IMR-90 (cell line): Measurements from ENCODE around the gene IER5L.

Source experiments
- BHLHE40 ChIP-seq: fragments of 150-350 bp; IDR thresholded peaks from 2 replicates; pipeline ENCODE4 v1.6.1; 2016; ENCODE audit warnings: mild to moderate bottlenecking, low read depth, low read length
- CEBPB ChIP-seq: IDR thresholded peaks from 2 replicates; pipeline ENCODE4 v1.6.1; 2012; ENCODE audit warnings: low read depth, low read length, improper control_type of control experiment
- CHD1 ChIP-seq: IDR thresholded peaks from 2 replicates; pipeline ENCODE4 v1.6.1; 2012; ENCODE audit warnings: low read depth, low read length, improper control_type of control experiment
- CTCF ChIP-seq: conservative IDR thresholded peaks from 2 replicates; pipeline ENCODE4 v1.5.1; 2012; ENCODE audit warnings: mild to moderate bottlenecking, low read depth, low read length, improper control_type of control experiment
- MAZ ChIP-seq: IDR thresholded peaks from 2 replicates; pipeline ENCODE4 v1.6.1; 2012; ENCODE audit warnings: low read depth, mild to moderate bottlenecking, low read length, improper control_type of control experiment, moderate library complexity, borderline replicate concordance
- NFE2L2 ChIP-seq: fragments of 150-350 bp; IDR thresholded peaks from 2 replicates; pipeline ENCODE4 v1.6.1; 2016; ENCODE audit warnings: low read depth, mild to moderate bottlenecking, low read length
- POLR2A ChIP-seq: IDR thresholded peaks from 2 replicates; pipeline ENCODE4 v1.6.1; 2012; ENCODE audit warnings: mild to moderate bottlenecking, low read depth, low read length
- RAD21 ChIP-seq: IDR thresholded peaks from 2 replicates; pipeline ENCODE4 v1.6.1; 2012; ENCODE audit warnings: low read length, improper control_type of control experiment
- SMC3 ChIP-seq: fragments of 150-350 bp; IDR thresholded peaks from 2 replicates; pipeline ENCODE4 v1.6.1; 2016; ENCODE audit warnings: low read depth, mild to moderate bottlenecking, antibody characterized with exemption, low read length, moderate library complexity
- USF2 ChIP-seq: fragments of 150-350 bp; IDR thresholded peaks from 2 replicates; pipeline ENCODE4 v1.6.1; 2017; ENCODE audit warnings: mild to moderate bottlenecking, antibody characterized with exemption, low read length, low read depth

GRCh38 chr9:129220771-129221170 lies 42.7 kb upstream of the IER5L start:
- no peak for TF ChIP-seq USF2
- no peak for TF ChIP-seq RAD21
- TF ChIP-seq CEBPB = no peak
- no peak for TF ChIP-seq CTCF
- TF ChIP-seq POLR2A = no peak
- TF ChIP-seq CHD1 = no peak
- no peak for TF ChIP-seq MAZ
- TF ChIP-seq SMC3 = no peak
- TF ChIP-seq BHLHE40 = no peak
- TF ChIP-seq NFE2L2 = no peak
